ENCODE data around the gene XIRP1.
A peak's percentile ranks its signal among the peaks of the same experiment; 100 is the strongest.

XIRP1 gene

DNA sequence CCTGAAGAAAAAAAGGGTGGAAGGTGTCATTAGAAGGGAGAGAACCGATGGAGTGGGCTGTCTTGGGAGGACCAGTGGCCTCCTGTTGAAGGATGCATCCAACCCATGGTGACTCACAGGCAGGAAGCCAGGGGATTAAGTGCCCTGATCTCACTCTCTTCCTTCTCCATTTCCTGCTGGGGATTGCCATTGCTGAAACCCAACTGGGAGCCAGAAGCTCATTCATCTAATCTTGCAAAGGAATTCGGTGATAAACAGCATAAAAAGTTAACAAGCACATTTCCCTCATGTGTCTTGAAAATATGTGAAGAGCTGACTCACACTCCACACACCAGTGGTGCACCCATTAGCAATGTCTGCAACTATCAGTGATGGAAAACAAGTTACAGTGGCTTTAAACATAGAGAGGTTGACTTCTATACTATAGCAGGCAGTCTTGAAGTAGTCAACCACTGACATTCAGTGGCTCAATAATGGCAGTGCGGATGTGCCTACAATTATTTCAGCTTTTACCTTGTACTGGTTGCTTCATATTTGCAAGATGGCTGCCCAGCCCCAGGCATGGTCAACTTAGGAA, 26.2 kb downstream of the XIRP1 start:
- DNase-seq = no peak

GRCh38 chr3:39165518-39165917, 26.9 kb downstream of the XIRP1 start:
- no peak for DNase-seq

DNA sequence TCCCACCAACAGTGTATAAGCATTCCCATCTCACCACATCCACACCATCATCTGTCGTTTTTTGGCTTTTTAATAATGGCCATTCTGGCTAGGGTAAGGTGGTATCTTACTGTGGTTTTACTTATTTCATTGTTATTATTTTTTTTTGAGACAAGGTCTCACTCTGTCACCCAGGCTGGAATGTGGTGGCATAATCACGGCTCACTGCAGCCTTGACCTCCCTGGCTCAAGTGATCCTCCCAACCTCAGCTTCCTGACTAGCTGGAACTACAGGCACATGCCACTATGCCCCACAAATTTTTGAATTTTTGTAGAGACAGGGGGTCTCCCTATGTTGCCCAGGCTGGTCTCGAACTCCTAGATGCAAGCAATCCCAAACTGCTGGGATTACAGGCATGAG, 28.0 kb downstream of the XIRP1 start:
- no peak for DNase-seq

- DNase-seq = no peak
Measured at GRCh38 chr3:39158148-39158715, 34.2 kb downstream of the XIRP1 start.

GRCh38 chr3:39157359-39157758, 35.0 kb downstream of the XIRP1 start:
- no peak for DNase-seq

DNA sequence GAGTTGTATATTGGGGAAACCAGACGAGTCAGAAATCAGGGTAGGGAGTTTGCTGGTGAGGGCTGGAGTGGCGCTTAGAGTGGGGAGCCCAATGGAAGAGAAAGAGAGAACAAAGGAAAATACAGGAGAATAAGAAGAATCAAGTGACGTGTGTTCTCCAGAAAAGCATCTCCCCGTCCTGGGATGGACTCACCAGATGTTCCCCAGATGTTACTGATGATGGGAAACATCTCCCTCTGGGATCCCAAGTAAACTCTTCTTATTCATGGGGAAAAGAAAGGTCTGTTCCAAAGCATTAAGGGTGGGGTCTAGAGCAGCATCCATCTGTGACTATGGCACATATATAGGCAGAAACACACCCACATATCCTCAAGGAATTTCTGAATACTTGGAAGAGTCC, 36.0 kb downstream of the XIRP1 start:
- DNase-seq = no peak

- no peak for DNase-seq
Measured at GRCh38 chr3:39154280-39155021, 37.9 kb downstream of the XIRP1 start.

DNA sequence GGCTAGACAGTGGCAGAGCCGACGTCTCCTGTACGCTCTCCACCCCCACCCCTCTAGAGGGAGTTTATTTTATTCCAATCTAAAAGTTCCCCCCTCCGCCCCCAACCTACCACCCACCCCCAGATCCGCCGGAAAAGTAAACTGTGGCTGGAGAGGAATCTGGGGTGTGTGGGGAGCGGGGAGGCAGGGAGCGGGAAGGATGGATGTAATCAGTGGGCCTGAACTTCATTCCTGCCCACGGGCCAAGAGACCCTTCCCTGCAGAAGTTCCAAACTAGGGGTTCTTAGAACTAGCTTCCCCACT, 38.5 kb downstream of the XIRP1 start:
- no peak for DNase-seq

GRCh38 chr3:39150803-39151631, 41.4 kb downstream of the XIRP1 start:
- DNase-seq = peak; percentile 36

DNA sequence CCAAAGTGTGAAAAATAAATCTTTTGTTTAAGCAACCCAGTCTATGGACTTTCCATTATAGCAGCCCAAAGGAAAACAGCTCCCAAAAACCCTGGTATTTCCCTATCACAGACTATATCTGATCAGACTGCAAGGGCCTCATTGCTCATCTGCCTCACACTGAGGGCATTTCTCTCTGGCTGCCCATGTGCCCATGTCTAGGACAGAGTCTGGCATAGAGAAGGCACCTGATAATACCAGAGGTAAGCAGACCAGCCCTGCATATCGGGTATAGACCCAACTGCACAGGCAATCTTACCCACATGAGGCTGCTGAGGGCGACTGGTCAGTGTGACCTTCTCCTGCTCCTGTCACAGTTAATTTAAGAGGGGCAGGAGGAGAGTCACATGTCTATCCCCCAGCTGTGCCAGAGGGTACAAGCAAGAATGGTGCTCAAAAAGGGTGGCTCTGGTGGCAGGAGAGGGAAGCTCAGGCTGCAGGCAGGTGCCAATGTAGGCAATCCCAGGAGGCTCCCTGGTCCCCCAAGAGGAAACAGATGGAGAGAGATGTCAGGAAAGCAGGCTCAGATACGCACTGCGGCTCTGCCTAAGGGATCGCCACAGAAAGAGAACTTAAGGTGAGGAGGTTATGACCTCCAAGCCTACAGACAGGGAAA, 42.1 kb downstream of the XIRP1 start:
- no peak for DNase-seq

DNA sequence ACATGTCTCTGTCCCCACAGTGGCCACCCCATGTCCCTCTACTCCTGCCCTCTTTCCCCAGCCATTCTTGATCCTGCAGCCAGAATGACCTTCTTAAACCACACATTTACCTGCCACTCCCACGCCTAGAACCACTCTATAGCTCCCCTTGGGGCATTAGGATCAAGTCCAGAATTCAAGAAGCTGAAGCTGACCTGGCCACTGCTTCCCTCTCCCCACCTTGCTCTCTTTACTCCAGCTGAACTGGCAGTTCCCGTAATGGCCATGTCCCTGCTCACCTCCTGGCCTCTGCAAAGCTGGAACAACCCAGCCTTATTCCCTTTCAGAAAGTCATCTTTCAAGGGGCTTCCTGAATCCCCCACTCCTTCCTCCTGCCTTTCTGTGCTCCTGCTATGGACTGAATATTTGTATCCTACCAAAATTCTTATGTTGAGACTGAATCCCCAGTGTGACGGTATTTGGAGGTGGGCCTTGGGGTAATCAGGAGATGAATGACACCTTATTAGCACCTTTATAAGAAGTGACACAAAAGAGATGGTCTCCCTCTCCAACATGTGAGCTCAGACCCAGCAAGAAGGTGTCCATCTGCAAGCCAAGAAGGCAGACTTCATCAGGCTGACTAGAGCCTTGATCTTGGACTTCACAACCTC, 42.8 kb downstream of the XIRP1 start:
- no peak for DNase-seq

DNA sequence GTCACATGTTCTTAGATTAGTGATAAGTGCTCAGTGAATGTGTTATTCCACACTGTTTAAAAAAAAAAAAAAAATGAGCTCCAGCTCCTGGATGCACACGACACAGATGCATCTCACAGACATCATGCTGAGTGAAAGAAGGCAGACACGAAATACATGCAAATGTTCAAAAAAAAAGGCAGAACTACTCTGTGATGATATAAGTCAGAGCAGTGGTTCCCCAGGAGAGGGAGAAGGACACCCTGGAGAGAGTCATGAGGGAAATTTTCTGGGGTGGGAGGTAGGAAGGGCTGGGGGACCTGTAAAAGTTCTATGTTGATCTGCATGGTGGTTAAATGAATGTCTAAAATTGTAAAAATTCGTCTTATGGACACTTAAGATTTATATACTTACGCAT, 43.3 kb downstream of the XIRP1 start:
- no peak for DNase-seq

GRCh38 chr3:39148435-39149058, 43.8 kb downstream of the XIRP1 start:
- DNase-seq = no peak

DNA sequence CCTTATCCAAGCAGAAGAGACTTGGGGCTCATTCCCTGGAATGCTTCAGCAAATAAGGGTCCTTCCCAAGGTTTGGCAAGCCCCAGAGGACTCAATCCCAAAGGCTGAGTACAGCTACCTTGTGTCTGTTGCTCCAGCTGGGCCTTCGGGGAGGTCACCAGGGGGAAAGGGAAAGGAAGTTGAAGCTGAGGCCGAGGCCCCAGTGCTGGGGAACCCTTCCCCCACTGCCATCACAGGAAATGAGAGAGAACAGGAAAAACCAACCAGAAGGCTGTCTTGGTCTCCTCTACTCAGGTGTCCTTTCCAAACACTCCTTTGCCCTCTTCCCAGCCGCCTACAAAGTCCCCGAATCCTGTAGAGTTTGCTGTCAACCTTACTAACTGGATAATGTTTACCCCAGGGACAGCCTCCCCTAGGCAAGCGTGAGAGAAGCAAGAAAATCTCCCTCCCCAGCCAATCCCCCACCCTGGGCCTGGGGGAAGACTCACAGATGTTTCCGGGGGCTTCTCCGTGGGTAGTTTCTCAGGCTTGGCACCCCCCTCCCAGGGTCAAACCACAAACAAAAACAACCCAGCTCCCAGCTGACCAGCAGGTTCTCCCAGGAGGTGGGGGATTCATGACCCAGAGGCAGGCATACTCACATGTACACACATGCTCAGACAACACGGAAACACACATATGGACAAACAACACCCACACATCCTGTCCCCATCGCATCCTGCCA, 44.5 kb downstream of the XIRP1 start:
- no peak for DNase-seq

GRCh38 chr3:39146611-39147591, 45.5 kb downstream of the XIRP1 start:
- no peak for DNase-seq

DNA sequence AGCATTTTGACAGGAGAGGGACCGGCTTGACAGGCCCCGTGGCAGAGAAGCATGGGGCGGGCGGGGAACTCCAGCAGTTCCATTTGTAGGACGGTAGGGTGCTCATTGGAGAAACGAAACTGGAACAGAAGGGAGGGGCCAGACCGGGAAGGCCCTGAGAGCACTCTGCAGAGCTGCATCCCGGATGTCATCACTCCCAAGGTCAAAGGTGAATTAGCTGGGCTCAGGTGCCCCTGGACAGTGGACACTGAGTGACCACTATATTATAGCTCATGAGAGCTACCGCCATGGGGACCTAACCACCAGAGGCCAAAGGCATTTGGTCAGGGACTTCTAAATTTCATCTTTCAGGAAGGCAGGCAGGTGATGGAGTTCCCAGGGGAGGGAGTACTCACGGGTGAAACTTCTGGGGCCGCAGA, 46.3 kb downstream of the XIRP1 start:
- DNase-seq = no peak

- no peak for DNase-seq
Measured at GRCh38 chr3:39144748-39145380, 47.5 kb downstream of the XIRP1 start.

DNA sequence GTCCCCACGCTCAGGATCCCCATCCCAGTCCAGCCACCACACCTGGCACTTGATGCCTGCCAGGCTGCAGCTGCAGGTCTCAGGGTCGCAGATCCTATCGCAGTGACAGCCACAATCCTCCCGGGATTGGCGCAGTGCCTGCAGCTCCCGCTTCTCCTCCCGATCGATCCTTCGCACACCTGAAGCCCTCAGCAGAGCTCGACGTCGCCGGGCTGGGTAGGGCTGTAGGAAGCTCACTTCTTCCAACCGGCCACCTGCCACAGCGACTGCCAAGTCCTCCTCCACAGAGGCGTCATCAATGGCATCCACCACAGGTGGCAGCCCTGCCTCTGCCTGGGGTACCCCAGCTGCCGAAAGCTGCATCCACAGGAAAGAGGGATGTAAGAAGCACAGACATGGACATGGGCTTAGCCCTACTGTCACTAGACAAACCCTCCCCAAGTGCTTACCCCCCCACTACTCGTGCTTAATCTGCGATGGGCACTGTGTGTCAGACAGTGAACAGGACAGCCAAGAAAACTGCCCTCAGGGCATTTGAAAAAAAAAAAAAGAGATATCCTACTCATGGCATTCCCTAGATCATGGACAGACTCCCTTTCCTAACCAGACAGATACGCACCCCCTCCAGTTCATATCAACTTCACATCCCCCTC, 48.2 kb downstream of the XIRP1 start:
- DNase-seq = no peak

Measured in effector CD8-positive, alpha-beta T cell (primary cell).